Measurements from ENCODE around the gene NCOA1. TPM values are rescaled to one million over a fixed set of nuclear protein-coding genes. Genes with fewer than 3 reads are reported as not detected.

The NCOA1 gene
- polyA plus RNA-seq, 1 of the 3 experiments (the other 2 are of a cell fraction), result 10.7 TPM

DNA sequence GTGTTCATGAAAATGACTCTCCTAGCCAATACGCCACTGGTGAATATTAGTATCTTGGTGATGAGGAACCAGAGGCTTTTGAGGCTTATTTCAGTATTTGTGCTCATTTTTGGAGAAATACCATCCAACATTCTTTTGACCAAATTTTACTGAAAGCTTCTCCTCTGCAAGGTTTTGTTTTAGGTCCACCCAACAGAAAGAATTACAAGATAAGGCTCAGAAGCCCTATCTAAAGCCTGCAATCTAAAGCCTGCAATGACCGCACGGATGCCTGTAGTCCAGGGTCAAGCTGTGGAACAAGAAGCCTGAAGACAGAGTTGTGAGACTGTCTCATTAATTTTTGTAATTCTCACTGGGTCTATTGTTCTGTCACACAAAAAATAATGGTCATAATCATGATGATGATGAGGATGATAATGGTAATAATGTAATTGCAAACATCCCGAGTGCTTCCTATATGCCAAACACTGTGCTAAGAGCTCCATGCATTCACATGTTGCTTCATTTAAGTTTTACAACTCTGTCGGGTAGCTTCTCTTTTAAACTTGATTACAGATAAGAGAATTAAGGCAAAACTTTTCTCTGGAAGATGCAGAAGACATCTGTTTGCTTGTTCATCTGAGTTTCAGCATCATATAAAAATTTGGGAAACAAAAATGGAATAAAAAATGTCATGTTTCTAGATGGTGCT, 33.2 kb upstream of the NCOA1 start:
- WGBS (ENCODE audit: low lambda C conversion rate), result 81% methylated on average over 5 of the region's 5 CpGs
- CTCF ChIA-PET, result interaction anchor here (0.7 to 1.0 kb wide), 3 partner anchors 36 to 353 kb away, joined by 3 to 5 read pairs (median 3); no protein-coding TSS in a partner anchor
- no peak overlapping the region for H3K27ac ChIP-seq (ENCODE audit: low read depth in 2 of 2, low read length in 1 of 2)
- TF ChIP-seq JUND (IDR thresholded peaks at IDR 0.05) (no peak), RXRA (IDR thresholded peaks at IDR 0.05; ENCODE audit: borderline replicate concordance, low read depth) (no peak), GATA2 (CRISPR knock-in tag; IDR thresholded peaks at IDR 0.05) (no peak), SIN3A (IDR thresholded peaks at IDR 0.05; ENCODE audit: borderline replicate concordance, low read depth, low read length) (no peak), SMC3 (IDR thresholded peaks at IDR 0.05; ENCODE audit: low read depth, low read length) (no peak), NFIC (IDR thresholded peaks at IDR 0.05; ENCODE audit: borderline replicate concordance) (no peak)
- TF ChIP-seq, protein P1, sequence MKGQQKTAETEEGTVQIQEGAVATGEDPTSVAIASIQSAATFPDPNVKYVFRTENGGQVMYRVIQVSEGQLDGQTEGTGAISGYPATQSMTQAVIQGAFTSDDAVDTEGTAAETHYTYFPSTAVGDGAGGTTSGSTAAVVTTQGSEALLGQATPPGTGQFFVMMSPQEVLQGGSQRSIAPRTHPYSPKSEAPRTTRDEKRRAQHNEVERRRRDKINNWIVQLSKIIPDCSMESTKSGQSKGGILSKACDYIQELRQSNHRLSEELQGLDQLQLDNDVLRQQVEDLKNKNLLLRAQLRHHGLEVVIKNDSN (IDR thresholded peaks at IDR 0.05; ENCODE audit: borderline replicate concordance, low read depth), result no peak
- TF ChIP-seq, protein P2, sequence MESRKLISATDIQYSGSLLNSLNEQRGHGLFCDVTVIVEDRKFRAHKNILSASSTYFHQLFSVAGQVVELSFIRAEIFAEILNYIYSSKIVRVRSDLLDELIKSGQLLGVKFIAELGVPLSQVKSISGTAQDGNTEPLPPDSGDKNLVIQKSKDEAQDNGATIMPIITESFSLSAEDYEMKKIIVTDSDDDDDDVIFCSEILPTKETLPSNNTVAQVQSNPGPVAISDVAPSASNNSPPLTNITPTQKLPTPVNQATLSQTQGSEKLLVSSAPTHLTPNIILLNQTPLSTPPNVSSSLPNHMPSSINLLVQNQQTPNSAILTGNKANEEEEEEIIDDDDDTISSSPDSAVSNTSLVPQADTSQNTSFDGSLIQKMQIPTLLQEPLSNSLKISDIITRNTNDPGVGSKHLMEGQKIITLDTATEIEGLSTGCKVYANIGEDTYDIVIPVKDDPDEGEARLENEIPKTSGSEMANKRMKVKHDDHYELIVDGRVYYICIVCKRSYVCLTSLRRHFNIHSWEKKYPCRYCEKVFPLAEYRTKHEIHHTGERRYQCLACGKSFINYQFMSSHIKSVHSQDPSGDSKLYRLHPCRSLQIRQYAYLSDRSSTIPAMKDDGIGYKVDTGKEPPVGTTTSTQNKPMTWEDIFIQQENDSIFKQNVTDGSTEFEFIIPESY (IDR thresholded peaks at IDR 0.05; ENCODE audit: borderline replicate concordance, low read depth), result no peak
- H3K36me3 ChIP-seq (replicated peaks in 1 of 2; ENCODE audit: control insufficient read depth in 1 of 2, insufficient read depth in 2 of 2, low read length in 1 of 2), result no peaks in the 10 kb centered on the region
- no peak overlapping the region for H3K4me2 ChIP-seq
- H3K79me2 ChIP-seq (ENCODE audit: insufficient read depth), result no peaks in the 10 kb centered on the region
- no peaks in the 10 kb centered on the region for H3K27me3 ChIP-seq (ENCODE audit: insufficient read depth)
- no peaks in the 10 kb centered on the region for H3F3A ChIP-seq (replicated peaks; ENCODE audit: insufficient read depth)
- no peaks in the 10 kb centered on the region for H4K20me1 ChIP-seq (ENCODE audit: insufficient read depth)
- no peak overlapping the region for H3K9ac ChIP-seq
- POLR2A ChIA-PET, result no interaction called here
- peaks cover 2 to 3% of the 10 kb centered on the region in 2 experiments; a peak in 2 of 4 replicates for H3K4me1 ChIP-seq (ENCODE audit: control insufficient read depth in 1 of 2, insufficient read depth in 2 of 2, low read depth in 1 of 2, low read length in 1 of 2)
- no peak for DNase-seq
- H3K4me3 ChIP-seq (ENCODE audit: low read depth in 2 of 2, low read length in 1 of 2), result no peak overlapping the region
- no peak overlapping the region for H2AFZ ChIP-seq (ENCODE audit: low read depth)
- H3K9me2 ChIP-seq, result no peaks in the 10 kb centered on the region
- no peaks in the 10 kb centered on the region for H3K9me3 ChIP-seq

DNA sequence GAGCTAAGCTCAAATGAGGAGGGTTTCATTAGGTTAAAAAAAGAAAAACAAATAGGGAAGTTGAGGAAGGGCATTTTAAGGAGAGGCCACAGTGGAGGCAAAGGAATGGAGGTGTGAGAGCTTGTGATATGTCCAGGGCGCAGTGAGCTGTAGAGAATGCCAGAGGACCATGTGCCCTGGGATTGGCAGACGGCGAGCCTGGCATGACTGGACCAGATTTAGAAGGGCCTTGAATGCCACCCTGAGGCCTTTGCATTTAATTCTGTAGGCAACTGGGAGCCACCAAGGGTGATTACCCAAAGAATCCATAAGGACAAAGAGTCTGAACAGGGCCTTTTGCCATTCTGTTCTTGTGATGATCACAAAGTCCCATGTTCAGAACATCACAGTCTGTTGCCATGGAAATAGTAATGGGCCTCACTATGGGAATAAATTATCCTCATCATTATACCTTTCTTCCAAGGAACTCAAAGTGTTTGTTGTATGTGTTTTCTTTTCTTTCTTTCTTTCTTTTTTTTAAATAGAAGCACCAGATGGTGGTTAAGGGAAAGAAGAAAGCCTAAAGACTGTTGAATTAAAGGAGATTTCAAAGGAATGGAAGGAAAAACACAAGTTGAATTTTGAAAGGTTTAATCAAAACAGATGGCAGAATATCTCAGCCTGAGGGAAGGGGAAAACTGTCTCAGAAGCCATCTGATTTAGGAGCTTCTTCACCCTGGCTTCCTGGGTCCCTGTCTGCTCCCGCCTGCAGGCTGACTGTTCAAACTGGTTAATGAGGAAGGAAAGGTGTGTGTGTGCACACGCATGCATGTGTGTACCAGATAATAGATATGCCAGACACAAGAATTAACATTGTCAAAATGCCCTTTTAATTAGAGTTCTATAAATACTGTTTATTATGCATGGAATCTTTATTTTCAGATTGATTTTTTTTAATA, 31.6 kb upstream of the NCOA1 start:
- H3K79me2 ChIP-seq (ENCODE audit: insufficient read depth), result no peaks in the 10 kb centered on the region
- H3K27ac ChIP-seq (ENCODE audit: low read depth in 2 of 2, low read length in 1 of 2), result no peak overlapping the region
- H3K4me1 ChIP-seq (ENCODE audit: control insufficient read depth in 1 of 2, insufficient read depth in 2 of 2, low read depth in 1 of 2, low read length in 1 of 2), result peaks cover 0 to 2% of the 10 kb centered on the region in 2 experiments; a peak in 1 of 4 replicates
- WGBS (ENCODE audit: low lambda C conversion rate), result 97% methylated on average over 5 of the region's 5 CpGs
- H3F3A ChIP-seq (replicated peaks; ENCODE audit: insufficient read depth), result no peaks in the 10 kb centered on the region
- no peak overlapping the region for H2AFZ ChIP-seq (ENCODE audit: low read depth)
- H3K4me3 ChIP-seq (ENCODE audit: low read depth in 2 of 2, low read length in 1 of 2), result no peak overlapping the region
- H3K9me3 ChIP-seq, result no peaks in the 10 kb centered on the region
- no peaks in the 10 kb centered on the region for H3K36me3 ChIP-seq (replicated peaks in 1 of 2; ENCODE audit: control insufficient read depth in 1 of 2, insufficient read depth in 2 of 2, low read length in 1 of 2)
- ChIA-PET POLR2A (no interaction called here), CTCF (interaction anchor here (1.2 to 1.7 kb wide), 3 partner anchors 9 to 16 kb away, joined by 3 read pairs; no protein-coding TSS in a partner anchor)
- no peaks in the 10 kb centered on the region for H3K27me3 ChIP-seq (ENCODE audit: insufficient read depth)
- no peak overlapping the region for H3K4me2 ChIP-seq
- no peaks in the 10 kb centered on the region for H3K9me2 ChIP-seq
- DNase-seq, result no peak
- H3K9ac ChIP-seq, result no peak overlapping the region
- TF ChIP-seq, protein P2 (IDR thresholded peaks at IDR 0.05; ENCODE audit: borderline replicate concordance, low read depth), result no peak
- H4K20me1 ChIP-seq (ENCODE audit: insufficient read depth), result no peaks in the 10 kb centered on the region
